Brain microvascular endothelial cell (primary cell): Measurements from ENCODE around the gene DACT2.

ENCODE experiments used
- DNase-seq: peaks from one replicate; pipeline ENCODE4 v3.0.0-alpha.2; 2020
- H3K27ac ChIP-seq: fragments of 250-450 bp; sonication (Bioruptor Pico); 2 replicates; pipeline ENCODE4 v1.5.1; 2020; ENCODE audit warnings: mild to moderate bottlenecking, moderate library complexity
- H3K27me3 ChIP-seq: fragments of 250-450 bp; sonication (Bioruptor Pico); replicated peaks from 2 replicates; pipeline ENCODE4 v1.5.1; 2020; ENCODE audit warnings: mild to moderate bottlenecking
- H3K36me3 ChIP-seq: fragments of 250-450 bp; sonication (Bioruptor Pico); replicated peaks from 2 replicates; pipeline ENCODE4 v1.5.1; 2020; ENCODE audit warnings: mild to moderate bottlenecking
- H3K4me3 ChIP-seq: 2 replicates; pipeline ENCODE4 v1.5.1; 2011; ENCODE audit warnings: low read depth, mild to moderate bottlenecking, control low read depth, low read length, moderate library complexity
- CTCF ChIP-seq: IDR thresholded peaks from 2 replicates; pipeline ENCODE4 v1.5.1; 2011; ENCODE audit warnings: low read depth, mild to moderate bottlenecking, moderate library complexity, low read length, control low read depth, inconsistent platforms; ENCODE audit errors: missing control alignments
- in situ Hi-C: cut with HindIII; loops from 2 replicates; pipeline ENCODE4 v1.10.0; 2017; ENCODE audit warnings: low sequenced_read_pairs, low pct_ligation_motif_present

The DACT2 gene

GRCh38 chr6:168300975-168301647, 18.5 kb downstream of the DACT2 start:
- Histone ChIP-seq H3K27me3 (no peaks in the 10 kb centered on the region), H3K27ac (no peak overlapping the region), H3K36me3 (no peaks in the 10 kb centered on the region), H3K4me3 (no peak overlapping the region)
- DNase-seq = no peak
- in situ Hi-C loops = no loop called here
- TF ChIP-seq CTCF = no peak

GRCh38 chr6:168299541-168300511, 19.8 kb downstream of the DACT2 start:
- in situ Hi-C loops = no loop called here
- H3K4me3 ChIP-seq = no peak overlapping the region
- no peaks in the 10 kb centered on the region for H3K27me3 ChIP-seq
- H3K27ac ChIP-seq = no peak overlapping the region
- no peak for TF ChIP-seq CTCF
- no peaks in the 10 kb centered on the region for H3K36me3 ChIP-seq
- no peak for DNase-seq

- DNase-seq = no peak
- H3K27me3 ChIP-seq = no peaks in the 10 kb centered on the region
- in situ Hi-C loops = no loop called here
- H3K27ac ChIP-seq = no peak overlapping the region
- H3K4me3 ChIP-seq = no peak overlapping the region
- H3K36me3 ChIP-seq = no peaks in the 10 kb centered on the region
- TF ChIP-seq CTCF = no peak
Measured at GRCh38 chr6:168297643-168298042, 21.9 kb downstream of the DACT2 start.

- in situ Hi-C loops = no loop called here
- no peaks in the 10 kb centered on the region for H3K27me3 ChIP-seq
- no peak for DNase-seq
- no peak overlapping the region for H3K4me3 ChIP-seq
- no peaks in the 10 kb centered on the region for H3K36me3 ChIP-seq
- TF ChIP-seq CTCF = no peak
- no peak overlapping the region for H3K27ac ChIP-seq
Measured at GRCh38 chr6:168294901-168295300, 24.7 kb downstream of the DACT2 start.

- Histone ChIP-seq H3K27ac (no peak overlapping the region), H3K36me3 (no peaks in the 10 kb centered on the region), H3K4me3 (no peak overlapping the region), H3K27me3 (no peaks in the 10 kb centered on the region)
- no peak for TF ChIP-seq CTCF
- no peak for DNase-seq
- in situ Hi-C loops = no loop called here
Measured at GRCh38 chr6:168293636-168294530, 25.7 kb downstream of the DACT2 start.
